ENCODE results near the gene HID1. TPM values are rescaled to one million over a fixed set of nuclear protein-coding genes. Genes with fewer than 3 reads are reported as not detected.

Gene HID1
- total RNA-seq, 1 experiment from 2014 or later, result 12.7 TPM

- Mint-ChIP-seq H3K4me3 (peak overlapping the region; percentile 80 to 90), H3K4me1 (peaks cover 7 to 14% of the 10 kb centered on the region in 2 experiments), H3K9me3 (no peaks in the 10 kb centered on the region; a peak in 1 of 5 replicates), H3K27me3 (ENCODE audit: low read depth) (peaks cover 25% of the 10 kb centered on the region), H3K27ac (peak overlapping the region in 2 of 3 experiments; percentile 93 to 97; a peak in 4 of 7 replicates), H3K36me3 (ENCODE audit: insufficient read depth in 1 of 3, low read depth in 3 of 3) (no peaks in the 10 kb centered on the region)
- H2AK5ac ChIP-seq (ENCODE audit: insufficient read length, low read length), result no peak overlapping the region
- peaks cover 3% of the 10 kb centered on the region; the same call in 1 of the 2 replicates for H3K4me1 ChIP-seq (ENCODE audit: insufficient read depth, low read length)
- H2BK15ac ChIP-seq (ENCODE audit: low read depth, low read length), result no peak overlapping the region
- H3K18ac ChIP-seq (ENCODE audit: insufficient read length, low read depth, low read length), result no peak overlapping the region
- no peak overlapping the region for H4K91ac ChIP-seq (ENCODE audit: insufficient read length, low read depth, low read length)
- H3K27me3 ChIP-seq (ENCODE audit: insufficient read depth, low read length), result no peaks in the 10 kb centered on the region
- H3K79me2 ChIP-seq (ENCODE audit: insufficient read depth, low read length), result no peaks in the 10 kb centered on the region
- DNase-seq, result no peak
- no peak overlapping the region for H2AFZ ChIP-seq (ENCODE audit: low read length)
- H3K27ac ChIP-seq (ENCODE audit: insufficient read length, low read depth, low read length), result no peak overlapping the region
- H2BK5ac ChIP-seq (ENCODE audit: insufficient read length, low read length), result no peak overlapping the region
- no peak overlapping the region for H4K8ac ChIP-seq (replicated peaks; ENCODE audit: insufficient read length, low read depth, low read length)
- peaks cover 10% of the 10 kb centered on the region for H3K23me2 ChIP-seq (ENCODE audit: insufficient read length, low read depth, low read length, poor library complexity, severe bottlenecking)
- H3K4ac ChIP-seq (ENCODE audit: low read depth, low read length), result no peak overlapping the region
- WGBS (ENCODE audit: extremely low coverage, insufficient read length, low lambda C conversion rate), result no CpG with 5 or more reads among the region's 16 CpGs
- H4K20me1 ChIP-seq (ENCODE audit: control insufficient read depth, insufficient read depth, insufficient read length), result no peaks in the 10 kb centered on the region
- no peak overlapping the region for H4K5ac ChIP-seq (ENCODE audit: insufficient read length, low read depth, low read length)
- H3K23ac ChIP-seq (ENCODE audit: insufficient read length, low read depth, low read length), result no peak overlapping the region
- H3K79me1 ChIP-seq (ENCODE audit: insufficient read depth, low read depth, low read length, poor library complexity, severe bottlenecking), result no peaks in the 10 kb centered on the region
- H2BK120ac ChIP-seq (ENCODE audit: low read depth, low read length, poor library complexity, severe bottlenecking), result no peak overlapping the region
- no peak overlapping the region for H3T11ph ChIP-seq (ENCODE audit: low read length)
- no peaks in the 10 kb centered on the region for H3K9me3 ChIP-seq (ENCODE audit: control insufficient read depth, low read depth, low read length)
- H3K56ac ChIP-seq (ENCODE audit: insufficient read length, low read depth, low read length), result no peak overlapping the region
- peak overlapping the region; percentile 45; the same call in 1 of the 2 replicates for H3K14ac ChIP-seq (ENCODE audit: insufficient read depth, low read length)
- no peak overlapping the region for H2BK12ac ChIP-seq (ENCODE audit: insufficient read length, low read depth, low read length)
- H3K4me2 ChIP-seq (ENCODE audit: insufficient read depth, insufficient read length, low read length), result peak overlapping the region; percentile 88
- no peak for TF ChIP-seq CTCF (conservative IDR thresholded peaks at IDR 0.05)
- peak overlapping the region; percentile 16 for H3K9ac ChIP-seq (ENCODE audit: extremely low read depth, insufficient read length, low read length)
- H2BK20ac ChIP-seq (ENCODE audit: low read depth, low read length, poor library complexity, severe bottlenecking), result no peak overlapping the region
Observed at GRCh38 chr17:74981318-74981978, 8.9 kb upstream of the HID1 start.

All from H9 (cell line).